Activated CD8-positive, alpha-beta memory T cell treated with anti-CD3 and anti-CD28 coated beads, Interleukin-2, amount 50 U/mL, for 4 hours (primary cell): Measurements from ENCODE around the gene SDHAF3.
"Not testable (repeated sequence)": the region's sequence is repeated elsewhere in the genome, so short reads cannot be mapped to it uniquely, and the experiment has no call there.

ENCODE experiments used
- DNase-seq: peaks from one replicate; pipeline ENCODE4 v3.0.0-alpha.2; 2020

Gene SDHAF3

GRCh38 chr7:97117372-97118188 lies at the start of gene SDHAF3:
TSS of gene SDHAF3 (plus strand) at chr7:97117698. CDS start at chr7:97117724, 26 bp downstream.
- peak; percentile 98 for DNase-seq

GRCh38 chr7:97072025-97072424 lies 45.5 kb upstream of the SDHAF3 start:
- not testable (repeated sequence) for DNase-seq

- no peak for DNase-seq
These were observed 41.6 kb upstream of the SDHAF3 start for GRCh38 chr7:97075928-97076327.

GRCh38 chr7:97078023-97078969 lies 39.2 kb upstream of the SDHAF3 start:
- no peak for DNase-seq

- no peak for DNase-seq
These were observed 38.2 kb upstream of the SDHAF3 start for GRCh38 chr7:97079300-97079699.

GRCh38 chr7:97081521-97082300 lies 35.8 kb upstream of the SDHAF3 start:
- DNase-seq = no peak

GRCh38 chr7:97088364-97088763 lies 29.1 kb upstream of the SDHAF3 start:
- no peak for DNase-seq

- DNase-seq = no peak
These were observed 27.7 kb upstream of the SDHAF3 start for GRCh38 chr7:97089771-97090170.

- no peak for DNase-seq
These were observed 26.6 kb upstream of the SDHAF3 start for GRCh38 chr7:97090761-97091353.

GRCh38 chr7:97094284-97094930 lies 23.1 kb upstream of the SDHAF3 start:
- DNase-seq = no peak

- no peak for DNase-seq
These were observed 21.5 kb upstream of the SDHAF3 start for GRCh38 chr7:97096037-97096436.

GRCh38 chr7:97096661-97097060 lies 20.8 kb upstream of the SDHAF3 start:
- no peak for DNase-seq

- peak; percentile 60 for DNase-seq
These were observed 12.7 kb upstream of the SDHAF3 start for GRCh38 chr7:97104719-97105238.

GRCh38 chr7:97107192-97107800 lies 10.2 kb upstream of the SDHAF3 start:
- DNase-seq = no peak

- no peak for DNase-seq
These were observed 1.2 kb upstream of the SDHAF3 start for GRCh38 chr7:97116308-97116707.

- DNase-seq = no peak
These were observed 495 bp upstream of the SDHAF3 start for GRCh38 chr7:97117035-97117371.

- no peak for DNase-seq
These were observed 914 bp downstream of the SDHAF3 start for GRCh38 chr7:97118306-97118917.

GRCh38 chr7:97119747-97120146 lies 2.2 kb downstream of the SDHAF3 start:
- DNase-seq = no peak

- DNase-seq = no peak
These were observed 3.4 kb downstream of the SDHAF3 start for GRCh38 chr7:97120713-97121457.

GRCh38 chr7:97123115-97123514 lies 5.6 kb downstream of the SDHAF3 start:
- DNase-seq = not testable (repeated sequence)
